GM23338 (cell line): ENCODE measurements around the gene KCNH5.

Experiments
- CREB1 ChIP-seq: fragments of 250-450 bp; sonication (Bioruptor Pico); IDR thresholded peaks from 2 replicates; pipeline ENCODE4 v1.5.0; 2020; ENCODE audit warnings: low read depth, mild to moderate bottlenecking, moderate library complexity
- CTCF ChIP-seq, 2 experiments: fragments of 200-600 bp in 1 of 2; sonication (generic) in 1 of 2; conservative IDR thresholded peaks; 2 replicates each; pipeline versions ENCODE4 v1.5.1 to v1.6.1; 2016 to 2017; ENCODE audit warnings: antibody characterized with exemption in 2 of 2, low read depth in 2 of 2, mild to moderate bottlenecking in 2 of 2, moderate library complexity in 1 of 2
- JUNB ChIP-seq: IDR thresholded peaks from one replicate; pipeline ENCODE4 v1.6.1; 2016; ENCODE audit warnings: antibody characterized with exemption; ENCODE audit not compliant: unreplicated experiment
- POLR2AphosphoS5 ChIP-seq: IDR thresholded peaks from 2 replicates; pipeline ENCODE4 v1.6.1; 2016; ENCODE audit warnings: antibody characterized with exemption, low read depth
- TF ChIP-seq, protein P1 (sequence below): IDR thresholded peaks from one replicate; pipeline ENCODE4 v1.6.1; 2018; ENCODE audit warnings: antibody characterized with exemption; ENCODE audit not compliant: unreplicated experiment

- TF ChIP-seq CTCF (conservative IDR thresholded peaks at IDR 0.05; ENCODE audit: low read depth in 2 of 2) (no peak), POLR2AphosphoS5 (no peak), JUNB (no peak), CREB1 (CRISPR knock-in tag) (no peak)
- TF ChIP-seq, protein P1, sequence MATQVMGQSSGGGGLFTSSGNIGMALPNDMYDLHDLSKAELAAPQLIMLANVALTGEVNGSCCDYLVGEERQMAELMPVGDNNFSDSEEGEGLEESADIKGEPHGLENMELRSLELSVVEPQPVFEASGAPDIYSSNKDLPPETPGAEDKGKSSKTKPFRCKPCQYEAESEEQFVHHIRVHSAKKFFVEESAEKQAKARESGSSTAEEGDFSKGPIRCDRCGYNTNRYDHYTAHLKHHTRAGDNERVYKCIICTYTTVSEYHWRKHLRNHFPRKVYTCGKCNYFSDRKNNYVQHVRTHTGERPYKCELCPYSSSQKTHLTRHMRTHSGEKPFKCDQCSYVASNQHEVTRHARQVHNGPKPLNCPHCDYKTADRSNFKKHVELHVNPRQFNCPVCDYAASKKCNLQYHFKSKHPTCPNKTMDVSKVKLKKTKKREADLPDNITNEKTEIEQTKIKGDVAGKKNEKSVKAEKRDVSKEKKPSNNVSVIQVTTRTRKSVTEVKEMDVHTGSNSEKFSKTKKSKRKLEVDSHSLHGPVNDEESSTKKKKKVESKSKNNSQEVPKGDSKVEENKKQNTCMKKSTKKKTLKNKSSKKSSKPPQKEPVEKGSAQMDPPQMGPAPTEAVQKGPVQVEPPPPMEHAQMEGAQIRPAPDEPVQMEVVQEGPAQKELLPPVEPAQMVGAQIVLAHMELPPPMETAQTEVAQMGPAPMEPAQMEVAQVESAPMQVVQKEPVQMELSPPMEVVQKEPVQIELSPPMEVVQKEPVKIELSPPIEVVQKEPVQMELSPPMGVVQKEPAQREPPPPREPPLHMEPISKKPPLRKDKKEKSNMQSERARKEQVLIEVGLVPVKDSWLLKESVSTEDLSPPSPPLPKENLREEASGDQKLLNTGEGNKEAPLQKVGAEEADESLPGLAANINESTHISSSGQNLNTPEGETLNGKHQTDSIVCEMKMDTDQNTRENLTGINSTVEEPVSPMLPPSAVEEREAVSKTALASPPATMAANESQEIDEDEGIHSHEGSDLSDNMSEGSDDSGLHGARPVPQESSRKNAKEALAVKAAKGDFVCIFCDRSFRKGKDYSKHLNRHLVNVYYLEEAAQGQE = no peak
Observed at GRCh38 chr14:62778852-62779251, 266.4 kb downstream of the KCNH5 start.
